NCI-H2196 treated with DMSO at 0.1 percent for 48 hours (cell line): ENCODE results near the gene RPTOR.
"Not testable (repeated sequence)": the region's sequence is repeated elsewhere in the genome, so short reads cannot be mapped to it uniquely, and the experiment has no call there.

ENCODE experiments used
- DNase-seq: peaks from one replicate; lab custom pipeline; 2025; ENCODE audit not compliant: unreplicated experiment; lab: John Stamatoyannopoulos, UW

The RPTOR gene

GRCh38 chr17:80737106-80738019 is 192.7 kb downstream of the RPTOR start:
- no peak for DNase-seq

- DNase-seq = no peak
Measured at GRCh38 chr17:80738020-80738808, 193.6 kb downstream of the RPTOR start.

GRCh38 chr17:80738987-80739730 is 194.5 kb downstream of the RPTOR start:
- DNase-seq = no peak

- DNase-seq = no peak
Measured at GRCh38 chr17:80740141-80740540, 195.5 kb downstream of the RPTOR start.

GRCh38 chr17:80742091-80742490 is 197.5 kb downstream of the RPTOR start:
- DNase-seq = no peak

GRCh38 chr17:80742581-80743180 is 198.0 kb downstream of the RPTOR start:
- no peak for DNase-seq

GRCh38 chr17:80743181-80743771 is 198.6 kb downstream of the RPTOR start:
- no peak for DNase-seq

GRCh38 chr17:80743973-80744372 is 199.3 kb downstream of the RPTOR start:
- DNase-seq = not testable (repeated sequence)

GRCh38 chr17:80744725-80745124 is 200.1 kb downstream of the RPTOR start:
- not testable (repeated sequence) for DNase-seq

GRCh38 chr17:80745183-80745582 is 200.5 kb downstream of the RPTOR start:
- DNase-seq = no peak

- no peak for DNase-seq
Measured at GRCh38 chr17:80746262-80746935, 201.8 kb downstream of the RPTOR start.

- DNase-seq = no peak
Measured at GRCh38 chr17:80747469-80747868, 202.8 kb downstream of the RPTOR start.

GRCh38 chr17:80749611-80750010 is 205.0 kb downstream of the RPTOR start:
- DNase-seq = no peak

- DNase-seq = no peak
Measured at GRCh38 chr17:80750263-80750662, 205.6 kb downstream of the RPTOR start.

- DNase-seq = no peak
Measured at GRCh38 chr17:80751070-80751945, 206.7 kb downstream of the RPTOR start.

GRCh38 chr17:80751946-80752581 is 207.4 kb downstream of the RPTOR start:
- DNase-seq = no peak

GRCh38 chr17:80753685-80754345 is 209.2 kb downstream of the RPTOR start:
- DNase-seq = no peak

- no peak for DNase-seq
Measured at GRCh38 chr17:80754846-80755245, 210.2 kb downstream of the RPTOR start.
